Suprapubic skin (tissue), 4 donors: ENCODE data around the gene CDK11B. TPM values are rescaled to one million over a fixed set of nuclear protein-coding genes. Genes with fewer than 3 reads are reported as not detected.
"Not testable (repeated sequence)": the region's sequence is repeated elsewhere in the genome, so short reads cannot be mapped to it uniquely, and the experiment has no call there.

Experiments used
- DNase-seq, 2 donors: peaks; one replicate each; pipeline ENCODE4 v3.0.0-alpha.2; 2019; ENCODE audit warnings: low spot score in 2 of 2
- H3K27ac ChIP-seq: fragments of 200-600 bp; sonication (generic); one replicate; pipeline ENCODE4 v1.5.1; 2019
- H3K27me3 ChIP-seq: fragments of 200-600 bp; sonication (generic); one replicate; pipeline ENCODE4 v1.5.1; 2019
- H3K36me3 ChIP-seq: fragments of 200-600 bp; sonication (generic); one replicate; pipeline ENCODE4 v1.5.1; 2019
- H3K4me1 ChIP-seq: fragments of 200-600 bp; sonication (generic); one replicate; pipeline ENCODE4 v1.5.1; 2019
- H3K4me3 ChIP-seq: fragments of 200-600 bp; sonication (generic); one replicate; pipeline ENCODE4 v1.5.1; 2019; ENCODE audit warnings: mild to moderate bottlenecking
- H3K9me3 ChIP-seq: fragments of 200-600 bp; sonication (generic); one replicate; pipeline ENCODE4 v1.5.1; 2019
- CTCF ChIP-seq, 2 donors: fragments of 200-600 bp in 1 of 2; fragments of 450-650 bp in 1 of 2; sonication (generic) in 1 of 2; IDR thresholded peaks; one replicate each; pipeline ENCODE4 v1.5.1; 2016 to 2019; ENCODE audit warnings: antibody characterized with exemption in 2 of 2, mild to moderate bottlenecking in 1 of 2, moderate library complexity in 1 of 2
- EP300 ChIP-seq: sonication (generic); formaldehyde crosslinking; IDR thresholded peaks from one replicate; pipeline ENCODE4 v1.6.1; 2017; ENCODE audit warnings: antibody characterized with exemption
- POLR2A ChIP-seq, 2 donors: fragments of 450-650 bp; IDR thresholded peaks; one replicate each; pipeline ENCODE4 v1.6.1; 2017; ENCODE audit warnings: antibody characterized with exemption in 2 of 2, mild to moderate bottlenecking in 2 of 2, moderate library complexity in 2 of 2
- POLR2AphosphoS5 ChIP-seq, 3 donors: sonication (generic); formaldehyde crosslinking; IDR thresholded peaks; one replicate each; pipeline ENCODE4 v1.6.1; 2017; ENCODE audit warnings: antibody characterized with exemption in 3 of 3
- WGBS: methylation state at CpG from one replicate; pipeline ENCODE4 v1.1.5; 2018; 5-methylcytosine and 5-hydroxymethylcytosine counted together
- total RNA-seq, 4 donors: library from RNA; depleted of rRNA; stranded (reverse); fragments of >200 nt; gene quantifications; one replicate each; pipeline ENCODE4 v1.1.0, GENCODE V29; 2016

Gene CDK11B
- total RNA-seq, 4 donors from 2014 or later, result 18.1 to 28.6 (median 23.3) TPM

- H3K9me3 ChIP-seq, H3K36me3 ChIP-seq, H3K4me1 ChIP-seq, H3K27me3 ChIP-seq, H3K27ac ChIP-seq, H3K4me3 ChIP-seq: not testable (repeated sequence)
- DNase-seq, result peak; percentile 34 to 40
- WGBS, result 94% methylated on average over 14 of the region's 23 CpGs
These were observed 37.9 kb upstream of the CDK11B start for GRCh38 chr1:1696431-1697357.

DNA sequence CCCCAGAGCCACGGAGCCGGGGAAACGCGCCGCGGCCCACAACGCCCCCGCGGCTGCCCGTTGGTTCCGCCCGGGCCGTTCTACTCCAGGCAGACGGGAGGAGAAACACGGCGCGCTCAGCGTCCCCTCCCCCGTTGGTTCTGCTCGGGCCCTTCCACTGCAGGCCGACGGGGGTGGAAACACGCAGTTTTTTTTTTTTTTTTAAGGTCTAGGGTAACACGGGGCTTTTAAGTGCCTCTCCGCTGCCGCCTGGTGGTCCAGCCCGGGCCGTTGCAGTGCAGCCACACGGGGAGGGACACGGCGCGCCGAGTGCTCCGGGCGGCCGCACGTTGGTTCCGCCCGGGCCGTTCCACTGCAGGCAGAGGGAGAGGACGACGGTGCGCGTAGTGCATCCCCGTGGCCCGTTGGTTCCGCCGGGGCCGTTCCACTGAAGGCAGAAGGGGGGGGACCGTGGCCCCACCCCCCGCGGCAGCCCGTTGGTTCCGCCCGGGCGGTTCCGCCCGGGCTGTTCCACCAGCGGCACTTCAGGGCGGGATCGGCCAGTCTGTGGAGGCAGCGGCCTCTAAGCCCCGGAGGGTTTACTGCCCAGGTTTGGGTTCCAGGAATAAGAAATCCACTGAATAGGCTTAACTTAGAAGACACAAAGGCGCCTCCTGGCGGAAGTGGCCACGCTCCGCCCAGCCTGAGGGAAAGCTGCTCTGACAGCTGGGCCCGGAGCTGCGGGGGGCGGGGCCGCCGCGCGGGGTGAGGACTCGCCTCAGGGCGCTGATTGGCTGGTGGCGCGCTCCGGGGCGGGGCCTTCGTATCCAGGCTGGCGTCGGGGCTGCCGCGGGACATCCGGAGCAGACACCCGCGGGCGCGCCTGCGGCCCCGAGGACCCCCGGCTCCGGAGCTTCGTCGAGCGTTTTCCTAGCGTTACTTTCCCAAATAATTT, 34.2 kb upstream of the CDK11B start, which contains the start of gene SLC35E2B:
Gene SLC35E2B (minus strand): TSS at position 82 of the 934 bp plus-strand sequence. CDS start 16,096 bp downstream, outside the sequence.
- peak within 1 kb of the TSS; percentile 67 for H3K4me3 ChIP-seq
- DNase-seq, result peak; percentile 94 to 99
- not testable (repeated sequence) for H3K36me3 ChIP-seq, H3K9me3 ChIP-seq, H3K27me3 ChIP-seq, H3K4me1 ChIP-seq
- TF ChIP-seq POLR2AphosphoS5 (IDR thresholded peaks at IDR 0.05), result peak in 1 of 3 donors; percentile 89
- peak within 1 kb of the TSS; percentile 94 for H3K27ac ChIP-seq
- WGBS, result no CpG with 5 or more reads among the region's 98 CpGs

GRCh38 chr1:1692324-1692713, 33.5 kb upstream of the CDK11B start:
- H3K36me3 ChIP-seq, result not testable (repeated sequence)
- DNase-seq, result peak; percentile 64 to 90

DNA sequence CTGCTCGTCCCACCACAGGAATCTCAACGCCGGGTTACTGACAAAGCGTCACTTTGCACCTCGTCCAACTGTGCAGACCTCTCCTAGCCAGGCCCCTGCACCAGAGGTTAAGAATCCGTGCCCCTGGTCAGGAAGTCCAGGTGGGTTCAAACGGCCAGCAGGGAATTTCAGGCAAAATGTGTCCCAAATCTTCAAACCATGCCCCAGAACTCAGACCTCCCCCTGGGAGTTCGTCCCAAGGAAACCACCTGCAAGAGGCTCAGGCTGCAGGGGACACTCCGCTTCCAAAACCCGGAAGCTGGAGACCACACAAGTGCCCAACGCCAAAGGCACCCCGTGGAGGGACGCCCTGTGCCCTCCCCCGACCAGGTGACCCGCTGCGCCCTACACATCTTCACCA, 32.6 kb upstream of the CDK11B start:
- peak overlapping the region; percentile 32 for H3K4me3 ChIP-seq

More at GRCh38 chr1:1692324-1692713, 33.5 kb upstream of the CDK11B start:
- H3K27me3 ChIP-seq, H3K9me3 ChIP-seq, H3K4me1 ChIP-seq: not testable (repeated sequence)
- H3K4me3 ChIP-seq, result peak overlapping the region; percentile 67
- H3K27ac ChIP-seq, result peak overlapping the region; percentile 94
- WGBS, result no CpG with 5 or more reads among the region's 45 CpGs

DNA sequence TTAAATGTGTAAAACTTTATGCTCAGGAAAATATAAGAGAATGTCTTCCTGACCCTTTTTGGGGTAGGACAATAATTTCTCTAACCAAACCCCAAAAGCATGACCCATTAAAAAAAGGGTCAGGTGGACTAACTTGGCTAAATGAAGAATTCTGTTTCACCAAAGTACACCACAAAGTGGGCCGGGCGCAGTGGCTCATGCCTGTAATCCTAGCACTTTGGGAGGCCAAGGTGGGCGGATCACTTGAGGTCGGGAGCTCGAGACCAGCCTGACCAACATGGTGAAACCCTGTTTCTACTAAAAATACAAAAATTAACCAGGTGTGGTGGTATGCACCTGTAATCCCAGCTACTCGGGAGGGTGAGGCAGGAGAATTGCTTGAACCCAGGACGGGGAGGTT, 30.7 kb upstream of the CDK11B start:
- DNase-seq, result peak in 1 of 2 donors; percentile 48
- H3K27me3 ChIP-seq, H3K4me3 ChIP-seq, H3K9me3 ChIP-seq, H3K27ac ChIP-seq, H3K36me3 ChIP-seq: not testable (repeated sequence)
- WGBS, result 93% methylated on average over 7 of the region's 7 CpGs
- peaks cover 19% of the 10 kb centered on the region for H3K4me1 ChIP-seq

More for the DNA sequence above, 32.6 kb upstream of the CDK11B start:
- H3K27ac ChIP-seq, H3K27me3 ChIP-seq, H3K36me3 ChIP-seq, H3K9me3 ChIP-seq, H3K4me1 ChIP-seq: not testable (repeated sequence)
- peak in 1 of 2 donors; percentile 39 for DNase-seq
- WGBS, result 0% methylated on average over 1 of the region's 16 CpGs

GRCh38 chr1:1687846-1688245, 29.0 kb upstream of the CDK11B start:
- Histone ChIP-seq H3K27me3 (no peaks in the 10 kb centered on the region), H3K4me1 (peaks cover 21% of the 10 kb centered on the region), H3K36me3 (no peaks in the 10 kb centered on the region), H3K4me3 (no peak overlapping the region), H3K9me3 (no peaks in the 10 kb centered on the region), H3K27ac (no peak overlapping the region)
- DNase-seq, result peak in 1 of 2 donors; percentile 67
- TF ChIP-seq POLR2AphosphoS5 (IDR thresholded peaks at IDR 0.05), result no peak
- TF ChIP-seq EP300, result no peak
- TF ChIP-seq POLR2A (IDR thresholded peaks at IDR 0.05), result no peak
- no peak for TF ChIP-seq CTCF (IDR thresholded peaks at IDR 0.05)
- 95% methylated on average over 9 of the region's 9 CpGs for WGBS

- Histone ChIP-seq H3K36me3 (peaks cover 4% of the 10 kb centered on the region), H3K4me1 (peaks cover 24% of the 10 kb centered on the region)
These were observed 25.4 kb upstream of the CDK11B start for GRCh38 chr1:1684031-1684681.

More at GRCh38 chr1:1684031-1684681, 25.4 kb upstream of the CDK11B start:
- 90% methylated on average over 28 of the region's 28 CpGs for WGBS
- TF ChIP-seq POLR2A (IDR thresholded peaks at IDR 0.05) (no peak), EP300 (no peak), POLR2AphosphoS5 (IDR thresholded peaks at IDR 0.05) (no peak), CTCF (IDR thresholded peaks at IDR 0.05) (no peak)
- Histone ChIP-seq H3K4me3 (no peak overlapping the region), H3K9me3 (no peaks in the 10 kb centered on the region), H3K27me3 (no peaks in the 10 kb centered on the region), H3K27ac (no peak overlapping the region)
- DNase-seq, result peak in 1 of 2 donors; percentile 74
